ENCODE results near the gene PDZD7. TPM values are rescaled to one million over a fixed set of nuclear protein-coding genes. Genes with fewer than 3 reads are reported as not detected.

The PDZD7 gene
- total and polyA plus RNA-seq, 2 donors (not counting 3 experiments of a cell fraction or from before 2014, with no cell fraction given), result 0.41 to 1.6 TPM

GRCh38 chr10:101064415-101065030 is 33.6 kb upstream of the PDZD7 start:
- FAIRE-seq (no peak), DNase-seq (ENCODE audit: low read depth, low spot score) (no peak)
- TF ChIP-seq POLR2A (IDR thresholded peaks at IDR 0.05; ENCODE audit: low read depth, low read length) (no peak), JUN (IDR thresholded peaks at IDR 0.05; ENCODE audit: borderline replicate concordance, insufficient read depth, insufficient read length, low read depth) (no peak), FOS (IDR thresholded peaks at IDR 0.05; ENCODE audit: borderline replicate concordance, insufficient read depth, low read length) (no peak), MYC (IDR thresholded peaks at IDR 0.05; ENCODE audit: low read depth, low read length) (no peak), POLR2AphosphoS5 (IDR thresholded peaks at IDR 0.05; ENCODE audit: insufficient read depth, low read depth, low read length) (no peak), MAX (IDR thresholded peaks at IDR 0.05; ENCODE audit: insufficient read depth, insufficient read length) (no peak), CTCF (IDR thresholded peaks at IDR 0.05; ENCODE audit: extremely low read depth in 1 of 2, insufficient read depth in 1 of 2, low read depth in 1 of 2, low read length in 2 of 2) (no peak), GATA2 (IDR thresholded peaks at IDR 0.05; ENCODE audit: insufficient read depth, insufficient read length, low read depth, low read length) (no peak), EZH2 (IDR thresholded peaks at IDR 0.05; ENCODE audit: borderline replicate concordance, low read depth, low read length, severe bottlenecking) (no peak)
- dilution Hi-C loops (cut with MboI; ENCODE audit: extremely low pct_ligation_motif_present, low sequenced_read_pairs), result no loop called here
- Histone ChIP-seq H3K4me3 (replicated peaks in 1 of 3; ENCODE audit: insufficient read depth in 1 of 3, low read depth in 1 of 3, low read length in 3 of 3) (no peak overlapping the region), H3K9ac (replicated peaks; ENCODE audit: extremely low read depth, insufficient read depth, low read length) (no peak overlapping the region), H3K27me3 (ENCODE audit: control insufficient read depth in 2 of 2, insufficient read depth in 2 of 2, low read length in 2 of 2) (no peaks in the 10 kb centered on the region), H3K36me3 (ENCODE audit: control insufficient read depth in 2 of 2, extremely low read depth in 1 of 2, insufficient read depth in 2 of 2, low read length in 2 of 2) (no peaks in the 10 kb centered on the region), H3K9me1 (replicated peaks; ENCODE audit: control insufficient read depth, extremely low read depth, insufficient read depth, low read length) (no peaks in the 10 kb centered on the region), H3K4me2 (ENCODE audit: insufficient read depth, low read length) (no peak overlapping the region), H3K9me3 (replicated peaks; ENCODE audit: control insufficient read depth, insufficient read depth, low read length) (no peaks in the 10 kb centered on the region), H3K4me1 (ENCODE audit: control insufficient read depth, extremely low read depth, insufficient read depth, low read length) (peaks cover 51% of the 10 kb centered on the region), H3K79me2 (ENCODE audit: control insufficient read depth, insufficient read depth, low read length) (no peaks in the 10 kb centered on the region), H4K20me1 (replicated peaks; ENCODE audit: control insufficient read depth, extremely low read depth, insufficient read depth, low read length) (no peaks in the 10 kb centered on the region), H3K27ac (ENCODE audit: insufficient read depth, low read depth, low read length) (no peak overlapping the region), H2AFZ (ENCODE audit: low read depth, low read length) (no peak overlapping the region)
- intact Hi-C loops (cut with micrococcal nuclease), result loop anchor here (5.0 kb wide), 1 partner anchor 32 kb away; the partner anchor contains the start of genes PDZD7 and SFXN3
- BruUV-seq (replicated peaks), result no TSS peak
- ChIA-PET CTCF (interaction anchor here (0.9 to 13.1 kb wide), 5 partner anchors 9 to 78 kb away, joined by 3 to 290 read pairs (median 6); no protein-coding TSS in a partner anchor), POLR2A (no interaction called here)

All from endothelial cell of umbilical vein (primary cell).